B cell (primary cell): ENCODE results near the gene DHX38.

ENCODE experiments used
- CTCF ChIP-seq: fragments of 200-600 bp; IDR thresholded peaks from one replicate; pipeline ENCODE4 v1.8.0; 2022; ENCODE audit warnings: antibody characterized with exemption, mild to moderate bottlenecking
- EZH2 ChIP-seq: IDR thresholded peaks from 2 replicates; pipeline ENCODE4 v1.6.1; 2012; ENCODE audit warnings: borderline replicate concordance, low read depth, mild to moderate bottlenecking, moderate library complexity, low read length; ENCODE audit not compliant: insufficient read depth, poor library complexity, severe bottlenecking

GRCh38 chr16:72139908-72140307 is 46.3 kb downstream of the DHX38 start:
- TF ChIP-seq CTCF (no peak), EZH2 (no peak)
